Panc1 (cell line): ENCODE results near the gene TUSC7. TPM values are rescaled to one million over a fixed set of nuclear protein-coding genes. Genes with fewer than 3 reads are reported as not detected.

Source experiments
- ATAC-seq: fragments of 200-7000 bp; cut with Tn5 transposase; 2 replicates; pipeline ENCODE4 v1.9.1; 2020; ENCODE audit warnings: mild to moderate bottlenecking, moderate library complexity
- BruUV-seq: library from RNA; stranded (reverse); fragments of 400-500 nt; replicated peaks from 2 replicates; lab custom pipeline; 2021; lab: Mats Ljungman, UMichigan
- CTCF ChIA-PET: fragments of 300-600 bp; sonication (Branson Sonifier 250); formaldehyde crosslinking; loops from one replicate; lab custom pipeline; 2022; ENCODE audit warnings: antibody characterized with exemption; lab: Charles Lee
- POLR2A ChIA-PET: fragments of 300-600 bp; sonication (Branson Sonifier 250); formaldehyde crosslinking; loops from one replicate; lab custom pipeline; 2022; ENCODE audit warnings: antibody characterized with exemption; lab: Charles Lee
- DNase-seq: peaks from one replicate; pipeline ENCODE4 v3.0.0-alpha.2; 2010; ENCODE audit warnings: low read depth, low spot score
- H3K27ac ChIP-seq: 2 replicates; pipeline ENCODE4 v1.5.1; 2011; ENCODE audit warnings: mild to moderate bottlenecking, low read length, inconsistent platforms
- H3K27me3 ChIP-seq: fragments of 200-500 bp; sonication (Bioruptor generic); 2 replicates; pipeline ENCODE4 v1.6.0; 2014; ENCODE audit warnings: low read length, inconsistent platforms; ENCODE audit not compliant: control insufficient read depth, insufficient read depth
- H3K36me3 ChIP-seq: fragments of 200-500 bp; sonication (Bioruptor generic); 2 replicates; pipeline ENCODE4 v1.5.1; 2014; ENCODE audit warnings: inconsistent platforms, mild to moderate bottlenecking, low read length, moderate library complexity; ENCODE audit not compliant: control insufficient read depth, insufficient read depth
- H3K4me1 ChIP-seq: 2 replicates; pipeline ENCODE4 v1.5.1; 2011; ENCODE audit warnings: inconsistent platforms, mild to moderate bottlenecking, low read length, moderate library complexity; ENCODE audit not compliant: control insufficient read depth, insufficient read depth
- H3K4me3 ChIP-seq, 2 experiments: 2 replicates each; pipeline ENCODE4 v1.5.1; 2011 to 2012; ENCODE audit warnings: low read depth in 2 of 2, low read length in 2 of 2, mild to moderate bottlenecking in 2 of 2, inconsistent platforms in 1 of 2, moderate library complexity in 1 of 2
- H3K9me3 ChIP-seq: fragments of 200-500 bp; sonication (Bioruptor generic); 2 replicates; pipeline ENCODE4 v1.5.1; 2014; ENCODE audit warnings: low read depth, mild to moderate bottlenecking, inconsistent platforms, low read length, moderate library complexity; ENCODE audit not compliant: control insufficient read depth, insufficient read depth
- POLR2AphosphoS5 ChIP-seq: IDR thresholded peaks from 2 replicates; pipeline ENCODE4 v1.6.1; 2012; ENCODE audit warnings: mild to moderate bottlenecking, low read depth, low read length, moderate library complexity
- SIN3A ChIP-seq: IDR thresholded peaks from 2 replicates; pipeline ENCODE4 v1.6.1; 2012; ENCODE audit warnings: low read depth, mild to moderate bottlenecking, low read length, moderate library complexity, borderline replicate concordance; ENCODE audit not compliant: insufficient read depth
- TCF7L2 ChIP-seq: IDR thresholded peaks from 2 replicates; pipeline ENCODE4 v1.6.1; 2011; ENCODE audit warnings: mild to moderate bottlenecking, low read depth, low read length, inconsistent platforms
- in situ Hi-C: cut with HindIII; loops from 2 replicates; pipeline ENCODE4 v1.10.0; 2016; ENCODE audit warnings: low sequenced_read_pairs, low pct_unique_long_range_greater_than_20kb
- intact Hi-C: fragments of 100-400 bp; cut with micrococcal nuclease; formaldehyde crosslinking; loops from one replicate; pipeline ENCODE4 v1.10.0; 2022; ENCODE audit not compliant: unreplicated experiment
- total RNA-seq: library from RNA; stranded (reverse); gene quantifications from one replicate; pipeline ENCODE4 v1.2.1, GENCODE V29; 2021; ENCODE audit not compliant: unreplicated experiment
- TF ChIP-seq, protein P1 (sequence below): fragments of 450-650 bp; IDR thresholded peaks from 2 replicates; pipeline ENCODE4 v1.5.1; 2017; ENCODE audit warnings: mild to moderate bottlenecking
- TF ChIP-seq, protein P2 (sequence below), 2 experiments: IDR thresholded peaks; 2 replicates each; pipeline ENCODE4 v1.6.1; 2011 to 2012; ENCODE audit warnings: low read depth in 2 of 2, control low read depth in 1 of 2, low read length in 1 of 2, mild to moderate bottlenecking in 1 of 2, moderate library complexity in 1 of 2; ENCODE audit not compliant: insufficient read depth in 1 of 2

The TUSC7 gene
- total RNA-seq, 1 experiment from 2014 or later: not detected

DNA sequence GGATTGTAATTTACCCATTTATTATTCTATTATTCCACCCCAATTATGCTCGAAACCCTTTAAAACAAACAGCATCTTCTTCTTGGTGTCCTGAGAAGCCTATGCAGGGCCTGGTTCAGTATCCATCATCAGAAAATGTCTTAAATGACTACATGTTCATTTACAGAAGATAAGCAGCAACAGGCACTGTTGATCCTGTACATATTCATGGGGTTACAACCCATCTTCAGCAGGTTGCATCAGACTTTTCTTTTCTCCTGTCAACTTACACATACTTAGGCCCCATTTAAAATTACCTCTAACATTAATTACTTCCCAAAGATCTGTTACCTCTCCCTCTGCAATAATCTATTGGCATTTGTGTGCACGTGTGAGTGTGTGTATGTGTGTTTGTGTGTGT is 18.9 kb downstream of the TUSC7 start:
- POLR2A ChIA-PET: no interaction called here
- no peak overlapping the region for H3K4me3 ChIP-seq
- intact Hi-C loops (no loop called here), in situ Hi-C loops (no loop called here)
- no peak for TF ChIP-seq SIN3A
- TF ChIP-seq TCF7L2: no peak
- no peak for TF ChIP-seq POLR2AphosphoS5
- TF ChIP-seq, protein P1, sequence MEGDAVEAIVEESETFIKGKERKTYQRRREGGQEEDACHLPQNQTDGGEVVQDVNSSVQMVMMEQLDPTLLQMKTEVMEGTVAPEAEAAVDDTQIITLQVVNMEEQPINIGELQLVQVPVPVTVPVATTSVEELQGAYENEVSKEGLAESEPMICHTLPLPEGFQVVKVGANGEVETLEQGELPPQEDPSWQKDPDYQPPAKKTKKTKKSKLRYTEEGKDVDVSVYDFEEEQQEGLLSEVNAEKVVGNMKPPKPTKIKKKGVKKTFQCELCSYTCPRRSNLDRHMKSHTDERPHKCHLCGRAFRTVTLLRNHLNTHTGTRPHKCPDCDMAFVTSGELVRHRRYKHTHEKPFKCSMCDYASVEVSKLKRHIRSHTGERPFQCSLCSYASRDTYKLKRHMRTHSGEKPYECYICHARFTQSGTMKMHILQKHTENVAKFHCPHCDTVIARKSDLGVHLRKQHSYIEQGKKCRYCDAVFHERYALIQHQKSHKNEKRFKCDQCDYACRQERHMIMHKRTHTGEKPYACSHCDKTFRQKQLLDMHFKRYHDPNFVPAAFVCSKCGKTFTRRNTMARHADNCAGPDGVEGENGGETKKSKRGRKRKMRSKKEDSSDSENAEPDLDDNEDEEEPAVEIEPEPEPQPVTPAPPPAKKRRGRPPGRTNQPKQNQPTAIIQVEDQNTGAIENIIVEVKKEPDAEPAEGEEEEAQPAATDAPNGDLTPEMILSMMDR: no peak
- TF ChIP-seq, protein P2, sequence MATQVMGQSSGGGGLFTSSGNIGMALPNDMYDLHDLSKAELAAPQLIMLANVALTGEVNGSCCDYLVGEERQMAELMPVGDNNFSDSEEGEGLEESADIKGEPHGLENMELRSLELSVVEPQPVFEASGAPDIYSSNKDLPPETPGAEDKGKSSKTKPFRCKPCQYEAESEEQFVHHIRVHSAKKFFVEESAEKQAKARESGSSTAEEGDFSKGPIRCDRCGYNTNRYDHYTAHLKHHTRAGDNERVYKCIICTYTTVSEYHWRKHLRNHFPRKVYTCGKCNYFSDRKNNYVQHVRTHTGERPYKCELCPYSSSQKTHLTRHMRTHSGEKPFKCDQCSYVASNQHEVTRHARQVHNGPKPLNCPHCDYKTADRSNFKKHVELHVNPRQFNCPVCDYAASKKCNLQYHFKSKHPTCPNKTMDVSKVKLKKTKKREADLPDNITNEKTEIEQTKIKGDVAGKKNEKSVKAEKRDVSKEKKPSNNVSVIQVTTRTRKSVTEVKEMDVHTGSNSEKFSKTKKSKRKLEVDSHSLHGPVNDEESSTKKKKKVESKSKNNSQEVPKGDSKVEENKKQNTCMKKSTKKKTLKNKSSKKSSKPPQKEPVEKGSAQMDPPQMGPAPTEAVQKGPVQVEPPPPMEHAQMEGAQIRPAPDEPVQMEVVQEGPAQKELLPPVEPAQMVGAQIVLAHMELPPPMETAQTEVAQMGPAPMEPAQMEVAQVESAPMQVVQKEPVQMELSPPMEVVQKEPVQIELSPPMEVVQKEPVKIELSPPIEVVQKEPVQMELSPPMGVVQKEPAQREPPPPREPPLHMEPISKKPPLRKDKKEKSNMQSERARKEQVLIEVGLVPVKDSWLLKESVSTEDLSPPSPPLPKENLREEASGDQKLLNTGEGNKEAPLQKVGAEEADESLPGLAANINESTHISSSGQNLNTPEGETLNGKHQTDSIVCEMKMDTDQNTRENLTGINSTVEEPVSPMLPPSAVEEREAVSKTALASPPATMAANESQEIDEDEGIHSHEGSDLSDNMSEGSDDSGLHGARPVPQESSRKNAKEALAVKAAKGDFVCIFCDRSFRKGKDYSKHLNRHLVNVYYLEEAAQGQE (IDR thresholded peaks at IDR 0.05; ENCODE audit: insufficient read depth in 1 of 2, low read depth in 2 of 2, low read length in 1 of 2): no peak
- no peaks in the 10 kb centered on the region for H3K4me1 ChIP-seq
- H3K27ac ChIP-seq: no peak overlapping the region
- CTCF ChIA-PET: no interaction called here
- H3K36me3 ChIP-seq: no peaks in the 10 kb centered on the region
- DNase-seq: no peak
- H3K9me3 ChIP-seq: no peaks in the 10 kb centered on the region
- no peaks in the 10 kb centered on the region for H3K27me3 ChIP-seq
- no peak for ATAC-seq
- no TSS peak for BruUV-seq

DNA sequence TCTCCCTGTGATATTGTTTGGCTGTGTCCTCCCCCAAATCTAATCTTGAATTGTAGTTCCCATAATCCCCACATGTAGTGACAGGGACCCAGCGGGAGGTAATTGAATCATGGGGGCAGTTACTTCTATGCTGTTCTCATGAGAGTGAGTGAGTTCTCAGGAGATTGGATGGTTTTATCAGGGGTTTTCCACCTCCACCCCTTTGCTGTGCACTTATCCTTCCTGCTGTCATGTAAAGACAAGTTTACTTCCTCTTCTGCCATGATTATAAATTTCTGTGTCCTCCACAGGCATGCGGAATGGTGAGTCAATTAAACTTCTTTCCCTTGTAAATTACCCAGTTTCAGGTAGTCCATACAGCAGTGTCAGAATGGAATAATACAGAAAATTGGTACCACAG is 24.7 kb downstream of the TUSC7 start:
- Histone ChIP-seq H3K9me3 (no peaks in the 10 kb centered on the region), H3K4me1 (no peaks in the 10 kb centered on the region), H3K4me3 (no peak overlapping the region), H3K36me3 (no peaks in the 10 kb centered on the region), H3K27me3 (no peaks in the 10 kb centered on the region), H3K27ac (no peak overlapping the region)
- DNase-seq (no peak), ATAC-seq (no peak)
- ChIA-PET CTCF (no interaction called here), POLR2A (no interaction called here)
- in situ Hi-C loops: no loop called here
- TF ChIP-seq POLR2AphosphoS5: no peak
- TF ChIP-seq, protein P1: no peak
- no peak for TF ChIP-seq SIN3A
- BruUV-seq: no TSS peak
- intact Hi-C loops: no loop called here
